Subcutaneous adipose tissue (tissue), 4 donors: ENCODE results near the gene IL1F10. TPM values are rescaled to one million over a fixed set of nuclear protein-coding genes. Genes with fewer than 3 reads are reported as not detected.

Experiments used
- total RNA-seq, 4 donors: library from RNA; depleted of rRNA; stranded (reverse); fragments of >200 nt; gene quantifications; one replicate each; pipeline ENCODE4 v1.1.0, GENCODE V29; 2016
- TF ChIP-seq, protein P1 (sequence below): fragments of 450-650 bp; IDR thresholded peaks from one replicate; pipeline ENCODE4 v1.5.1; 2016; ENCODE audit warnings: low read depth, mild to moderate bottlenecking, control low read depth, antibody characterized with exemption, moderate library complexity

IL1F10 gene
- total RNA-seq, 4 donors from 2014 or later: not detected

DNA sequence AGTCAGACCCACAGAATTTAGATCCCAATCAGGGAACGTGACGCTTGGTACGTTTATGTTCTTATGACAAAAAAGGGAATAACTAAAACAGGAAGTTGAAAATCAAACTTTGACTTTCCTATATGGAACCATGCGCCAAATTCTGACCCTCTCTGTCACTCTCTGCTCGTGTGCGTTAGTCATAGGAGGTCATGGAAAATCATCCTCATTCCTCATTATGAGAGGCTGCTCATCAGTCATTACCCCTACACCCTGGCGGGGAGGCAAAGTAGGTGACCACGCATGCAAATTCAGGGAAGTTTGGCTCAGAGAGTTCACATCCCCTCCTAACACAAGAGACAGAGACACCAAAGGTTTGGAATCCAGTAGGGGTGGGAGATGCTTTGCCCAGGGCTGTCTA is 15.5 kb downstream of the IL1F10 start:
- TF ChIP-seq, protein P1, sequence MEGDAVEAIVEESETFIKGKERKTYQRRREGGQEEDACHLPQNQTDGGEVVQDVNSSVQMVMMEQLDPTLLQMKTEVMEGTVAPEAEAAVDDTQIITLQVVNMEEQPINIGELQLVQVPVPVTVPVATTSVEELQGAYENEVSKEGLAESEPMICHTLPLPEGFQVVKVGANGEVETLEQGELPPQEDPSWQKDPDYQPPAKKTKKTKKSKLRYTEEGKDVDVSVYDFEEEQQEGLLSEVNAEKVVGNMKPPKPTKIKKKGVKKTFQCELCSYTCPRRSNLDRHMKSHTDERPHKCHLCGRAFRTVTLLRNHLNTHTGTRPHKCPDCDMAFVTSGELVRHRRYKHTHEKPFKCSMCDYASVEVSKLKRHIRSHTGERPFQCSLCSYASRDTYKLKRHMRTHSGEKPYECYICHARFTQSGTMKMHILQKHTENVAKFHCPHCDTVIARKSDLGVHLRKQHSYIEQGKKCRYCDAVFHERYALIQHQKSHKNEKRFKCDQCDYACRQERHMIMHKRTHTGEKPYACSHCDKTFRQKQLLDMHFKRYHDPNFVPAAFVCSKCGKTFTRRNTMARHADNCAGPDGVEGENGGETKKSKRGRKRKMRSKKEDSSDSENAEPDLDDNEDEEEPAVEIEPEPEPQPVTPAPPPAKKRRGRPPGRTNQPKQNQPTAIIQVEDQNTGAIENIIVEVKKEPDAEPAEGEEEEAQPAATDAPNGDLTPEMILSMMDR: no peak

GRCh38 chr2:113084249-113085000 is 16.7 kb downstream of the IL1F10 start:
- TF ChIP-seq, protein P1: no peak

GRCh38 chr2:113085542-113085941 is 17.8 kb downstream of the IL1F10 start:
- TF ChIP-seq, protein P1: no peak

DNA sequence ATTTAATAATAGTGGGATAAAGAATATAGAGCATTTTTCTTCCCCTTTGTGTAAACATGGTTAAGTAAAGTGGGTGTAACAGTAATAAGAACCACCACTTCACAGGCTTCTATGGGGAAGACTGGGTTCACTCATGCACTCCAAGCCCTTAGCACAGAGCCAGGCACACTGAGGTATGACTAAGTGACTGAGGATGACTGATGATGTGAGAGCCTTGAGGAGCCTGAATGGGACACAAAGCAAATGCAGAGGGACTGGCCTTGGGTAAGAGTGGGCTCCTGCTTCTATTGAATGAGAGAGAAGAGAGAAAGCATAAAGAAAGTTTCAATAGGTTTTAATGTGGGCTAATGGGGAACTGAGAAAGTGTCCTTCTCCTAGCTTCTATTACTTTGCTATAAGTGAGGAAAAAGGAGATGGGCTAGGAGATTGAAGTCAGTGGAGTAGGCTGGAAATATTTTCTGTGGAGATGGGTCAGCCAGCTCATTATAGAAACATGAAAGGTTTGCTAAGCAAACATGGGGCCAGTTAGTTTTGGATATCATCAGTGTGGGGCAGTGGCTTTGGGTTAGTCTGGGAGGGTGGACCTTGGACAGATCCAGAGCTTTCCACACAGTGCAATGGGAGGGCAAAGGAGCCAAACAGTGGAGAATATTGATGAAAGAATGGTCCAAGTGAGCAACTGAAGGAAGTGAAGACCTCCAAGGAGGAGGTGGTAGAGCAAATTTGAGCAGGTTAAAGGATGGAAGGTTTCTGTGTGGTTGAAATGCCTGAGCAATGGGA is 20.6 kb downstream of the IL1F10 start:
- TF ChIP-seq, protein P1: no peak

- TF ChIP-seq, protein P1: no peak
Measured at GRCh38 chr2:113089916-113090315, 22.1 kb downstream of the IL1F10 start.

DNA sequence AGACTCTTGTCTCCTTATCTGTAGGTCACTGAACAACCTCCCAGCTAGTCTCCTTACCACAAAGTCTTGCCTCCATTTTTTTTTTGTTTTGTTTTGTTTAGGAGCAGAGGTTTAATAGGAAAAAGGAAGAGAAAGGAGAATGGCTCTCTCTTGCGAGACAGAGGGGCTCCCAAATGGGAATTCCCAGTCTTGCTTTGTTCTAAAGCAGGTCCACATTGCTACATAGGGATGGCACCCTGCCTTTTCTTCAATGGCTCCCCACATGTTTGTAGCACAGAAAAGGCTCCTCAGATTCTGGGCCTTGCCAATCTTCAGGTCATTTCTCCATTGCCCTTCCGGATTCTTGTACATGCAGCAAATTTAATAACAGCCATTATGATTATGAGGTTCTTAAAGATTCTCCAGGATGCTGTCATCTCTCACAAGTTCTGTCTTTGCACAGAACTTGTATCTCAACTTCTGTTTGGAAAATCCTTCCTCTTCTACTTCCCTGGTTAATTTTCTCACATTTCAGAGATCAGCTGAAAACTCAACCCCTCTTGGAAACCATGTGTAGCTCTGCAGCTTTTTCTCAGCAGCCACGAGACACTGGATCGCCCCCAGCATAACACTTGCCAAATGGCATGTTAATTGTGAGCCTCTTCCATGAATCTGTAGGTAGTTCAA is 23.6 kb downstream of the IL1F10 start:
- TF ChIP-seq, protein P1: no peak
